Astrocyte (in vitro differentiated cells and primary cell): Measurements from ENCODE around the gene MGAT5. TPM values are rescaled to one million over a fixed set of nuclear protein-coding genes. Genes with fewer than 3 reads are reported as not detected.

Source experiments
- DNase-seq: peaks from one replicate; pipeline ENCODE4 v3.0.0-alpha.2; 2010; ENCODE audit warnings: low read depth
- FAIRE-seq: peaks from 2 replicates; lab custom pipeline; 2011; peaks lifted over from hg19 to GRCh38; lab: Jason Lieb, UNC
- H2AFZ ChIP-seq: 2 replicates; pipeline ENCODE4 v1.6.0; 2012; ENCODE audit warnings: low read depth, low read length, inconsistent platforms
- H3K27ac ChIP-seq: 2 replicates; pipeline ENCODE4 v1.5.1; 2011; ENCODE audit warnings: low read depth, low read length, inconsistent platforms
- H3K27me3 ChIP-seq: 2 replicates; pipeline ENCODE4 v1.6.0; 2011; ENCODE audit warnings: low read length, inconsistent platforms; ENCODE audit not compliant: insufficient read depth
- H3K36me3 ChIP-seq: 2 replicates; pipeline ENCODE4 v1.5.1; 2011; ENCODE audit warnings: low read length, inconsistent platforms; ENCODE audit not compliant: insufficient read depth
- H3K4me1 ChIP-seq: 2 replicates; pipeline ENCODE4 v1.5.1; 2011; ENCODE audit warnings: low read length, inconsistent platforms; ENCODE audit not compliant: insufficient read depth
- H3K4me2 ChIP-seq: 2 replicates; pipeline ENCODE4 v1.6.0; 2012; ENCODE audit warnings: low read length, inconsistent platforms
- H3K4me3 ChIP-seq: 2 replicates; pipeline ENCODE4 v1.5.1; 2011; ENCODE audit warnings: low read depth, mild to moderate bottlenecking, low read length, inconsistent platforms; ENCODE audit not compliant: insufficient read depth
- H3K79me2 ChIP-seq: 2 replicates; pipeline ENCODE4 v1.6.0; 2012; ENCODE audit warnings: mild to moderate bottlenecking, low read length, inconsistent platforms; ENCODE audit not compliant: insufficient read depth
- H3K9ac ChIP-seq: 2 replicates; pipeline ENCODE4 v1.6.0; 2012; ENCODE audit warnings: mild to moderate bottlenecking, low read length, inconsistent platforms
- H3K9me3 ChIP-seq: 2 replicates; pipeline ENCODE4 v1.5.1; 2012; ENCODE audit warnings: low read depth, mild to moderate bottlenecking, low read length, inconsistent platforms; ENCODE audit not compliant: insufficient read depth
- H4K20me1 ChIP-seq: 2 replicates; pipeline ENCODE4 v1.6.0; 2012; ENCODE audit warnings: low read length, inconsistent platforms; ENCODE audit not compliant: insufficient read depth
- H3K27ac Mint-ChIP-seq: one replicate; pipeline ENCODE4 v1.8.0; 2021; ENCODE audit warnings: mild to moderate bottlenecking, mixed read lengths; ENCODE audit not compliant: unreplicated experiment
- H3K27me3 Mint-ChIP-seq: one replicate; pipeline ENCODE4 v1.8.0; 2021; ENCODE audit warnings: low read depth, mixed read lengths; ENCODE audit not compliant: unreplicated experiment
- H3K36me3 Mint-ChIP-seq: one replicate; pipeline ENCODE4 v1.8.0; 2021; ENCODE audit warnings: low read depth, mixed read lengths; ENCODE audit not compliant: unreplicated experiment
- H3K4me1 Mint-ChIP-seq: one replicate; pipeline ENCODE4 v1.8.0; 2021; ENCODE audit warnings: low read depth, mixed read lengths; ENCODE audit not compliant: unreplicated experiment
- H3K4me3 Mint-ChIP-seq: one replicate; pipeline ENCODE4 v1.8.0; 2021; ENCODE audit warnings: mild to moderate bottlenecking, moderate library complexity, mixed read lengths; ENCODE audit not compliant: unreplicated experiment
- H3K9me3 Mint-ChIP-seq: one replicate; pipeline ENCODE4 v1.8.0; 2021; ENCODE audit warnings: mild to moderate bottlenecking, mixed read lengths; ENCODE audit not compliant: unreplicated experiment
- CTCF ChIP-seq: IDR thresholded peaks from 2 replicates; pipeline ENCODE4 v1.5.1; 2011; ENCODE audit warnings: low read depth, mild to moderate bottlenecking, inconsistent platforms, low read length, moderate library complexity; ENCODE audit not compliant: insufficient read depth
- EZH2 ChIP-seq: IDR thresholded peaks from 2 replicates; pipeline ENCODE4 v1.6.1; 2012; ENCODE audit warnings: mild to moderate bottlenecking, low read length, inconsistent platforms; ENCODE audit not compliant: insufficient read depth
- total RNA-seq: library from RNA; stranded (reverse); gene quantifications from 2 replicates; pipeline ENCODE4 v1.2.1, GENCODE V29; 2021

The MGAT5 gene
- total RNA-seq, 1 donor from 2014 or later: 80.2 TPM

GRCh38 chr2:134250840-134251461 is 2.9 kb upstream of the MGAT5 start:
- peaks cover 12% of the 10 kb centered on the region for H3K4me1 Mint-ChIP-seq
- Histone ChIP-seq H3K9me3 (no peaks in the 10 kb centered on the region), H3K27me3 (no peaks in the 10 kb centered on the region), H3K4me3 (no peak overlapping the region), H2AFZ (no peak overlapping the region), H3K36me3 (no peaks in the 10 kb centered on the region), H3K4me1 (no peaks in the 10 kb centered on the region), H3K4me2 (no peak overlapping the region), H3K79me2 (peaks cover 11% of the 10 kb centered on the region), H3K9ac (no peak overlapping the region), H3K27ac (no peak overlapping the region), H4K20me1 (peaks cover 23% of the 10 kb centered on the region)
- no peak overlapping the region for H3K4me3 Mint-ChIP-seq
- DNase-seq: no peak
- H3K36me3 Mint-ChIP-seq: peaks cover 13% of the 10 kb centered on the region
- H3K27me3 Mint-ChIP-seq: no peaks in the 10 kb centered on the region
- no peaks in the 10 kb centered on the region for H3K9me3 Mint-ChIP-seq
- no peak overlapping the region for H3K27ac Mint-ChIP-seq
- TF ChIP-seq EZH2 (no peak), CTCF (no peak)
- FAIRE-seq: no peak

- DNase-seq: peak; percentile 59
- Mint-ChIP-seq H3K4me1 (peaks cover 9% of the 10 kb centered on the region), H3K27ac (peak overlapping the region; percentile 67), H3K27me3 (no peaks in the 10 kb centered on the region), H3K36me3 (peaks cover 13% of the 10 kb centered on the region), H3K9me3 (no peaks in the 10 kb centered on the region), H3K4me3 (no peak overlapping the region)
- peaks cover 6% of the 10 kb centered on the region for H3K79me2 ChIP-seq
- H3K36me3 ChIP-seq: no peaks in the 10 kb centered on the region
- no peak for TF ChIP-seq EZH2
- no peak for TF ChIP-seq CTCF
- no peaks in the 10 kb centered on the region for H3K4me1 ChIP-seq
- no peak overlapping the region for H3K27ac ChIP-seq
- H3K4me3 ChIP-seq: no peak overlapping the region
- H2AFZ ChIP-seq: no peak overlapping the region
- H3K4me2 ChIP-seq: no peak overlapping the region
- H4K20me1 ChIP-seq: peaks cover 17% of the 10 kb centered on the region
- H3K9ac ChIP-seq: no peak overlapping the region
- no peaks in the 10 kb centered on the region for H3K9me3 ChIP-seq
- no peaks in the 10 kb centered on the region for H3K27me3 ChIP-seq
- FAIRE-seq: no peak
Observed at GRCh38 chr2:134252092-134252750, 1.7 kb upstream of the MGAT5 start.
